Measurements from ENCODE around the gene BIN1. TPM values are rescaled to one million over a fixed set of nuclear protein-coding genes. Genes with fewer than 3 reads are reported as not detected.
A peak's percentile ranks its signal among the peaks of the same experiment; 100 is the strongest.

Gene BIN1
- total RNA-seq, 1 donor from 2014 or later: 26.9 TPM

- Mint-ChIP-seq H3K27ac (no peak overlapping the region), H3K4me3 (no peak overlapping the region), H3K27me3 (ENCODE audit: insufficient read depth, low read depth) (no peaks in the 10 kb centered on the region), H3K36me3 (no peaks in the 10 kb centered on the region), H3K9me3 (no peaks in the 10 kb centered on the region), H3K4me1 (peaks cover 46% of the 10 kb centered on the region)
- Histone ChIP-seq H3K27me3 (no peaks in the 10 kb centered on the region), H3K9me3 (ENCODE audit: low read depth) (no peaks in the 10 kb centered on the region), H3F3A (ENCODE audit: low read depth) (no peaks in the 10 kb centered on the region), H3K79me2 (ENCODE audit: low read depth) (peaks cover 10% of the 10 kb centered on the region), H4K20me1 (ENCODE audit: low read depth) (peaks cover 11% of the 10 kb centered on the region), H3K4me3 (no peak overlapping the region), H3K27ac (no peak overlapping the region), H3K4me2 (no peak overlapping the region), H3K9ac (no peak overlapping the region), H2AFZ (replicated peaks) (no peak overlapping the region), H3K4me1 (peaks cover 27% of the 10 kb centered on the region), H3K36me3 (no peaks in the 10 kb centered on the region)
- TF ChIP-seq EZH2phosphoT487 (IDR thresholded peaks at IDR 0.05): no peak
- TF ChIP-seq CTCF (IDR thresholded peaks at IDR 0.05): no peak
- TF ChIP-seq EZH2 (IDR thresholded peaks at IDR 0.05): no peak
- no peak for DNase-seq (ENCODE audit: low spot score)
Observed at GRCh38 chr2:127097471-127097765, 9.5 kb downstream of the BIN1 start.

GRCh38 chr2:127096718-127097470, 10.1 kb downstream of the BIN1 start:
- peaks cover 45% of the 10 kb centered on the region for H3K4me1 Mint-ChIP-seq
- Histone ChIP-seq H3K4me1 (peaks cover 27% of the 10 kb centered on the region), H3K27ac (no peak overlapping the region)

GRCh38 chr2:127096280-127096679, 10.7 kb downstream of the BIN1 start:
- Histone ChIP-seq H4K20me1 (ENCODE audit: low read depth) (peaks cover 11% of the 10 kb centered on the region), H3K4me3 (no peak overlapping the region), H3K27ac (no peak overlapping the region), H3K27me3 (no peaks in the 10 kb centered on the region), H3K4me1 (peaks cover 27% of the 10 kb centered on the region), H3F3A (ENCODE audit: low read depth) (no peaks in the 10 kb centered on the region), H3K36me3 (no peaks in the 10 kb centered on the region), H3K4me2 (no peak overlapping the region), H3K9me3 (ENCODE audit: low read depth) (no peaks in the 10 kb centered on the region), H2AFZ (replicated peaks) (no peak overlapping the region), H3K79me2 (ENCODE audit: low read depth) (peaks cover 8% of the 10 kb centered on the region), H3K9ac (no peak overlapping the region)
- DNase-seq (ENCODE audit: low spot score): no peak
- no peaks in the 10 kb centered on the region for H3K27me3 Mint-ChIP-seq (ENCODE audit: insufficient read depth, low read depth)
- no peaks in the 10 kb centered on the region for H3K9me3 Mint-ChIP-seq
- H3K36me3 Mint-ChIP-seq: no peaks in the 10 kb centered on the region
- H3K4me1 Mint-ChIP-seq: peaks cover 45% of the 10 kb centered on the region
- peak overlapping the region; percentile 25 for H3K27ac Mint-ChIP-seq
- peak overlapping the region; percentile 9 for H3K4me3 Mint-ChIP-seq
- no peak for TF ChIP-seq EZH2phosphoT487 (IDR thresholded peaks at IDR 0.05)
- TF ChIP-seq CTCF (IDR thresholded peaks at IDR 0.05): no peak
- no peak for TF ChIP-seq EZH2 (IDR thresholded peaks at IDR 0.05)

More at GRCh38 chr2:127096718-127097470, 10.1 kb downstream of the BIN1 start:
- H3K9ac ChIP-seq: no peak overlapping the region
- H3K79me2 ChIP-seq (ENCODE audit: low read depth): peaks cover 10% of the 10 kb centered on the region
- peaks cover 11% of the 10 kb centered on the region for H4K20me1 ChIP-seq (ENCODE audit: low read depth)
- TF ChIP-seq EZH2phosphoT487 (IDR thresholded peaks at IDR 0.05) (no peak), CTCF (IDR thresholded peaks at IDR 0.05) (no peak), EZH2 (IDR thresholded peaks at IDR 0.05) (no peak)
- H3K4me2 ChIP-seq: no peak overlapping the region
- no peak overlapping the region for H3K4me3 ChIP-seq
- H3K4me3 Mint-ChIP-seq: no peak overlapping the region
- H3K9me3 ChIP-seq (ENCODE audit: low read depth): no peaks in the 10 kb centered on the region
- no peak overlapping the region for H2AFZ ChIP-seq (replicated peaks)
- no peaks in the 10 kb centered on the region for H3K9me3 Mint-ChIP-seq
- no peak for DNase-seq (ENCODE audit: low spot score)
- no peaks in the 10 kb centered on the region for H3K36me3 Mint-ChIP-seq
- H3K36me3 ChIP-seq: no peaks in the 10 kb centered on the region
- peak overlapping the region; percentile 25 for H3K27ac Mint-ChIP-seq
- no peaks in the 10 kb centered on the region for H3K27me3 ChIP-seq
- H3K27me3 Mint-ChIP-seq (ENCODE audit: insufficient read depth, low read depth): no peaks in the 10 kb centered on the region
- H3F3A ChIP-seq (ENCODE audit: low read depth): no peaks in the 10 kb centered on the region

Measured in neural progenitor cell (in vitro differentiated cells).